Heart right ventricle (tissue), 16 donors: Measurements from ENCODE around the gene ATP5IF1. TPM values are rescaled to one million over a fixed set of nuclear protein-coding genes. Genes with fewer than 3 reads are reported as not detected.
A peak's percentile ranks its signal among the peaks of the same experiment; 100 is the strongest.

Source experiments
- ATAC-seq, 8 donors: fragments of 200-7000 bp; cut with Tn5 transposase; one replicate each; pipeline ENCODE4 v1.9.1; 2020; ENCODE audit warnings: mild to moderate bottlenecking in 8 of 8, moderate library complexity in 8 of 8, moderate number of reproducible peaks in 1 of 8
- DNase-seq, 2 donors: peaks; one replicate each; pipeline ENCODE4 v3.0.0-alpha.2; 2020
- H3K27ac ChIP-seq, 10 donors: fragments of 200-600 bp; sonication (generic) in 2 of 10; one replicate each; pipeline versions ENCODE4 v1.5.0 to v1.8.0; 2020 to 2022; ENCODE audit warnings: mild to moderate bottlenecking in 3 of 10
- H3K27me3 ChIP-seq, 7 donors: fragments of 200-600 bp; one replicate each; pipeline ENCODE4 v1.8.0; 2021 to 2022; ENCODE audit warnings: mild to moderate bottlenecking in 2 of 7
- H3K36me3 ChIP-seq, 9 donors: fragments of 200-600 bp; sonication (generic) in 1 of 9; one replicate each; pipeline versions ENCODE4 v1.5.0 to v1.8.0; 2020 to 2022; ENCODE audit warnings: mild to moderate bottlenecking in 2 of 9
- H3K4me1 ChIP-seq, 9 donors: fragments of 200-600 bp; sonication (generic) in 1 of 9; one replicate each; pipeline versions ENCODE4 v1.5.0 to v1.8.0; 2020 to 2022; ENCODE audit warnings: mild to moderate bottlenecking in 4 of 9
- H3K4me3 ChIP-seq, 10 donors: fragments of 200-600 bp; sonication (generic) in 2 of 10; one replicate each; pipeline versions ENCODE4 v1.5.0 to v1.8.0; 2020 to 2022; ENCODE audit warnings: mild to moderate bottlenecking in 7 of 10, moderate library complexity in 2 of 10
- H3K9me3 ChIP-seq, 11 donors: fragments of 200-600 bp in 10 of 11; sonication (generic) in 2 of 11; one replicate each; pipeline versions ENCODE4 v1.5.0 to v1.8.0; 2013 to 2022; ENCODE audit warnings: mild to moderate bottlenecking in 2 of 11, control low read depth in 1 of 11, moderate library complexity in 1 of 11
- CTCF ChIP-seq, 9 donors: fragments of 200-600 bp; sonication (generic) in 2 of 9; IDR thresholded peaks; one replicate each; pipeline versions ENCODE4 v1.5.0 to v1.8.0; 2021 to 2022; ENCODE audit warnings: antibody characterized with exemption in 9 of 9, mild to moderate bottlenecking in 5 of 9, moderate library complexity in 1 of 9
- WGBS, 2 donors: extraction: QIAGEN DNeasy Blood & Tissue Kit; methylation state at CpG; one replicate each; pipeline ENCODE4 v1.1.7; 2013; ENCODE audit warnings: inconsistent platforms in 1 of 2; 5-methylcytosine and 5-hydroxymethylcytosine counted together
- intact Hi-C, 10 donors: fragments of 100-400 bp; cut with DNase I; formaldehyde crosslinking; loops; one replicate each; pipeline versions ENCODE4 v1.11.1 to v1.14.2; 2022
- polyA plus RNA-seq, 2 donors: library from polyadenylated mRNA; stranded (reverse); fragments of 200-250 nt; gene quantifications; one replicate each; pipeline ENCODE4 v1.2.3, GENCODE V29; 2013
- total RNA-seq, 10 donors: library from RNA; stranded (reverse); fragmentation: NEBNext Ultra II Directional in 3 of 10; extraction: Animal tissue kit (Norgen Biotek cat#: 25700) in 3 of 10; gene quantifications; one replicate each; pipeline versions ENCODE4 v1.2.1 to v1.2.4, GENCODE V29; 2021 to 2023
- donor health status: Arrhythmogenic right ventricular cardiomyopathy.
- donor health status: ischemic (EF 13 %, LVEDD 7.1; RV severe dilation, severe dysfunction).
- donor health status: healthy with polysubstance abuse.
- donor health status: DM: no; HTN: yes; CAD: no.
- donor health status: DM: no; HTN: no; CAD: no.
- donor health status: ischemic (EF 25% LVEDD 6.9; RV normal size, moderate dysfunction).
- donor health status: ischemic (EF 25% LVEDD 5.7; RV mildly dilated, moderate dysfunction).
- donor health status: healthy.
- donor health status: DM: yes; HTN: yes; CAD: no.
- donor health status: Ischemic cardiomyopathy.
- donor health status: ischemic (EF 35%, LVEDD 5.7; RV mildly dilated, moderate dysfunction).
- donor health status: nonischemic (EF 11% LVEDD 7.7; RV severe dilation, severe dysfunction).
- donor health status: DM: yes; HTN: yes; CAD: no.
- donor health status: PGD.
- donor health status: ischemic (EF 29% LVEDD 5.4; RV normal size, mild dysfunction).
- donor health status: nonischemic (EF 23%, LVEDD 6.1; RV moderate dilation, normal function).

ATP5IF1 gene
- total and polyA plus RNA-seq, 12 donors: 255 to 3,942 (median 420) TPM

GRCh38 chr1:28248273-28249012 lies 12.5 kb downstream of the ATP5IF1 start:
- Histone ChIP-seq H3K4me3 (peak overlapping the region in 7 of 10 donors; percentile 2 to 32 (median 14)), H3K36me3 (no peaks in the 10 kb centered on the region), H3K9me3 (no peaks in the 10 kb centered on the region), H3K27me3 (no peaks in the 10 kb centered on the region), H3K27ac (peak overlapping the region; percentile 42 to 92 (median 86)), H3K4me1 (peaks cover 15 to 69% (median 23%) of the 10 kb centered on the region in 9 donors)
- intact Hi-C loops: loop anchor here in 4 of 10 donors (1.0 to 10.0 kb wide), 8 partner anchors 80 to 396 kb away; partner anchors contain the start of genes RCC1 (in 3 of the 4), MED18 (in 1 of the 4), PHACTR4 (in 1 of the 4) and RNU11 (in 1 of the 4)
- WGBS, 2 donors: 2 to 4% methylated on average over 12 of the region's 12 CpGs
- DNase-seq: peak; percentile 71 to 82
- peak; percentile 13 to 81 (median 58) for ATAC-seq
- peak; percentile 75 to 96 (median 93) for TF ChIP-seq CTCF (IDR thresholded peaks at IDR 0.05)

- DNase-seq: peak; percentile 60 to 64
- H3K27me3 ChIP-seq: no peaks in the 10 kb centered on the region
- no peaks in the 10 kb centered on the region for H3K9me3 ChIP-seq
- no peak for TF ChIP-seq CTCF (IDR thresholded peaks at IDR 0.05)
- peak overlapping the region in 7 of 10 donors; percentile 2 to 32 (median 14) for H3K4me3 ChIP-seq
- H3K27ac ChIP-seq: peak overlapping the region; percentile 33 to 92 (median 86)
- H3K4me1 ChIP-seq: peaks cover 15 to 61% (median 23%) of the 10 kb centered on the region in 9 donors
- intact Hi-C loops: loop anchor here in 4 of 10 donors (1.0 to 10.0 kb wide), 8 partner anchors 79 to 396 kb away; partner anchors contain the start of genes RCC1 (in 3 of the 4), MED18 (in 1 of the 4), PHACTR4 (in 1 of the 4) and RNU11 (in 1 of the 4)
- no peaks in the 10 kb centered on the region for H3K36me3 ChIP-seq
- ATAC-seq: peak in 6 of 8 donors; percentile 20 to 56 (median 45)
- WGBS, 2 donors: 20 to 28% methylated on average over 3 of the region's 3 CpGs
Observed at GRCh38 chr1:28249013-28249865, 13.3 kb downstream of the ATP5IF1 start.

- intact Hi-C loops: loop anchor here in 4 of 10 donors (1.0 to 10.0 kb wide), 8 partner anchors 78 to 395 kb away; partner anchors contain the start of genes RCC1 (in 3 of the 4), MED18 (in 1 of the 4), PHACTR4 (in 1 of the 4) and RNU11 (in 1 of the 4)
- no peak for DNase-seq
- Histone ChIP-seq H3K27ac (peak overlapping the region in 6 of 10 donors; percentile 79 to 92 (median 88)), H3K27me3 (no peaks in the 10 kb centered on the region), H3K36me3 (no peaks in the 10 kb centered on the region), H3K9me3 (no peaks in the 10 kb centered on the region), H3K4me3 (no peak overlapping the region), H3K4me1 (peaks cover 15 to 54% (median 23%) of the 10 kb centered on the region in 9 donors)
- ATAC-seq: no peak
- WGBS, 2 donors: 56 to 60% methylated on average over 4 of the region's 4 CpGs
- no peak for TF ChIP-seq CTCF (IDR thresholded peaks at IDR 0.05)
Observed at GRCh38 chr1:28249866-28250295, 14.0 kb downstream of the ATP5IF1 start.
